Measurements from ENCODE around the gene MRPS34.

MRPS34 gene

GRCh38 chr16:1723450-1724147 lies 49.3 kb downstream of the MRPS34 start:
- DNase-seq, result no peak

Measured in DMS79 (cell line).